ENCODE data around the gene LACTB. TPM values are rescaled to one million over a fixed set of nuclear protein-coding genes. Genes with fewer than 3 reads are reported as not detected.

The LACTB gene
- polyA plus RNA-seq, 1 experiment, result 51.1 TPM

DNA sequence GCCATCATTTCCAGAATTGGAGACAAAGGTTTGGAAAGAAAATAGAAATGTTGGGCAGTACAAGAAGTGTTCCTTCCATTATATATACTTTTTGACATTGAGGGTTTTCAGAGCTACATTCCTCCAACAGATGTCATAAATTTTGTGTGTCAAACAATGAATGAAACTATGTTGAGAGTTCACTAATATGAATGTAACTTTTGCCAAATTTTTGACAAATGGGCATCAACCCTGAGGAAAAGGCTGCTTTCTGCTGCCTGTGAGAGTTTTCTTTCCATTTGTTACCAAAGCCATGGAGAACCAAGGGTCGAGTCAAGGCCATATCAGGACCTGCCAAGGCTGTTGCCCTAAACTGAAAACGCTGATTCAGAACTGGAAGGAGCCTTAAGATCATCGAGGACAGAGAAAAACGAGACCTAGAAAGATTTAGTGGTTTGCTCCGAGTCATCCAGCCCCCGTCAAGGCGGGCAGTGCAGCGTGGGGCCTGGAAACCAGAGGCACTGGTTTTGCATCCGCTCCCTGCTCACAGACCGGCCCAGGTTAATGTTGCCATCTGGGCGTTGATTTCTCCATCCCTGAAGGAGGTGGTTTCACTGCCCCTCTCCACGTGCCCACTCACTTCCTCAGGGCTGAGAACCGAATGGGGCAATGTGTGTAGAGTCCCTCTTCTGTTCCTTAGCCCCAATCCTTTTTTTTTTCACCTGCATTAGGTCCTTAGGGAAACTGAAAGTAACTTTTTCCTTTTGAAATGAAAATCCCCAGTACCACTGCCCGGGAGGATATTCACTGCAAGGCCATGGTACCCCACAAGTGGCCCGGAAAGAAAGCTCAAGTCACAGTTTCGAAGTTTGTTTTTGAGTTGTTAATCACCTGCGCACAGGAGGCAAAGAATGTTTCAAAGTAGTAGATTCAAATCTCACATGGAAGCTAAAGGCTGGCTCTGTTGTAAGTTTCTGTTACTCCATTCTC, 46.4 kb upstream of the LACTB start:
- CTCF ChIA-PET, result interaction anchor here (1.1 to 1.2 kb wide), 2 partner anchors 18 to 28 kb away, joined by 3 read pairs; no protein-coding TSS in a partner anchor
- POLR2A ChIA-PET, result interaction anchor here (0.8 to 1.4 kb wide), 3 partner anchors 12 to 24 kb away, joined by 3 to 5 read pairs (median 3); no protein-coding TSS in a partner anchor
- no peak overlapping the region for H3K4me3 ChIP-seq (ENCODE audit: low read depth, low read length)
- TF ChIP-seq, protein P1, sequence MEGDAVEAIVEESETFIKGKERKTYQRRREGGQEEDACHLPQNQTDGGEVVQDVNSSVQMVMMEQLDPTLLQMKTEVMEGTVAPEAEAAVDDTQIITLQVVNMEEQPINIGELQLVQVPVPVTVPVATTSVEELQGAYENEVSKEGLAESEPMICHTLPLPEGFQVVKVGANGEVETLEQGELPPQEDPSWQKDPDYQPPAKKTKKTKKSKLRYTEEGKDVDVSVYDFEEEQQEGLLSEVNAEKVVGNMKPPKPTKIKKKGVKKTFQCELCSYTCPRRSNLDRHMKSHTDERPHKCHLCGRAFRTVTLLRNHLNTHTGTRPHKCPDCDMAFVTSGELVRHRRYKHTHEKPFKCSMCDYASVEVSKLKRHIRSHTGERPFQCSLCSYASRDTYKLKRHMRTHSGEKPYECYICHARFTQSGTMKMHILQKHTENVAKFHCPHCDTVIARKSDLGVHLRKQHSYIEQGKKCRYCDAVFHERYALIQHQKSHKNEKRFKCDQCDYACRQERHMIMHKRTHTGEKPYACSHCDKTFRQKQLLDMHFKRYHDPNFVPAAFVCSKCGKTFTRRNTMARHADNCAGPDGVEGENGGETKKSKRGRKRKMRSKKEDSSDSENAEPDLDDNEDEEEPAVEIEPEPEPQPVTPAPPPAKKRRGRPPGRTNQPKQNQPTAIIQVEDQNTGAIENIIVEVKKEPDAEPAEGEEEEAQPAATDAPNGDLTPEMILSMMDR (IDR thresholded peaks at IDR 0.05; ENCODE audit: low read depth, low read length), result no peak
- H3K27ac ChIP-seq (ENCODE audit: low read depth, low read length), result peak overlapping the region; percentile 54
- DNase-seq (ENCODE audit: low read depth, low spot score), result no peak
- no peaks in the 10 kb centered on the region for H3K9me3 ChIP-seq (ENCODE audit: control insufficient read depth, insufficient read depth, low read length)
- H3K27me3 ChIP-seq (ENCODE audit: control insufficient read depth, insufficient read depth, low read length), result no peaks in the 10 kb centered on the region

DNA sequence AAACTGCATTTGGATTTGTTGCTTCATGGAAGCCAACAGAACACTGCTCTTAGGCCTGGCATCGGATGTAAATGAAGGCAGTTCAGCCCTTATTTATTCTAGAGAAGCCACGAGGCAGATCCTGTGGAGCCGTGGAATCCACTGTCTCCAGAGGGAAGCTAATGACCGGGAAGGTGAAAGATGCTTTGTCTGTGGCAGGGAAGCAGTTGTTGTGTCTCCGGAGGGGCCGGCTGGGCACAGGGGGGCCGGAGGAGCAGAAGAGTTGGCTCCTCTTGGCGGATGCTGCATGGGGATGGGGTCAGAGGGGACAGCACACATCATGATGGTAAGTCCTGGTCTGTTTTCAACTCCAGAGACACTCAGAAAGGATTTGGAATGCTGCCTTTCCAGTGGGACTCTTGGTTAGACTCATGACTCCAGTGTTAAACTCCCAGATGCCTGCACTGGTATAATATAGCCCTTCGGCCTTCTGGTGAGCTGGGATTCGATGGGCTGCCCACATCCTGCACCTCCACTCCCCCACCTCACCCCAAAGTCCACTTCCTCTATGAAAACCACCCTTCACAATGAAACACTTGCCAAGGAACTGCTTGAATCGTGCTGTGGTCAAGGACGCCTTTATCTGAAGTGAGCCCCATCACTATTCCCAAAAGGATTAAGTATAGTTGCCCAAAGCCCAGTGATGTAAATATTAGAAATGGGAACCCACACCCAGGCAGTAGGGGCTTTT, 45.5 kb upstream of the LACTB start:
- DNase-seq (ENCODE audit: low read depth, low spot score), result no peak

GRCh38 chr15:63076714-63077046, 45.0 kb upstream of the LACTB start:
- DNase-seq (ENCODE audit: low read depth, low spot score), result no peak
- Histone ChIP-seq H3K27me3 (ENCODE audit: control insufficient read depth, insufficient read depth, low read length) (no peaks in the 10 kb centered on the region), H3K27ac (ENCODE audit: low read depth, low read length) (no peak overlapping the region), H3K9me3 (ENCODE audit: control insufficient read depth, insufficient read depth, low read length) (no peaks in the 10 kb centered on the region), H3K4me3 (ENCODE audit: low read depth, low read length) (no peak overlapping the region)
- ChIA-PET CTCF (interaction anchor here (0.9 kb wide), 1 partner anchor 17 kb away, joined by 3 read pairs; no protein-coding TSS in a partner anchor), POLR2A (interaction anchor here (1.0 kb wide), 1 partner anchor 13 kb away, joined by 3 read pairs; no protein-coding TSS in a partner anchor)
- TF ChIP-seq, protein P1 (IDR thresholded peaks at IDR 0.05; ENCODE audit: low read depth, low read length), result no peak

More for the DNA sequence above, 45.5 kb upstream of the LACTB start:
- Histone ChIP-seq H3K27ac (ENCODE audit: low read depth, low read length) (peak overlapping the region; percentile 11), H3K4me3 (ENCODE audit: low read depth, low read length) (no peak overlapping the region), H3K9me3 (ENCODE audit: control insufficient read depth, insufficient read depth, low read length) (no peaks in the 10 kb centered on the region), H3K27me3 (ENCODE audit: control insufficient read depth, insufficient read depth, low read length) (no peaks in the 10 kb centered on the region)
- CTCF ChIA-PET, result interaction anchor here (0.9 kb wide), 1 partner anchor 18 kb away, joined by 3 read pairs; no protein-coding TSS in a partner anchor
- TF ChIP-seq, protein P1 (IDR thresholded peaks at IDR 0.05; ENCODE audit: low read depth, low read length), result no peak
- POLR2A ChIA-PET, result interaction anchor here (1.0 kb wide), 2 partner anchors 11 to 13 kb away, joined by 3 read pairs; no protein-coding TSS in a partner anchor

GRCh38 chr15:63077952-63078351, 43.7 kb upstream of the LACTB start:
- H3K27me3 ChIP-seq (ENCODE audit: control insufficient read depth, insufficient read depth, low read length), result no peaks in the 10 kb centered on the region
- no peak overlapping the region for H3K4me3 ChIP-seq (ENCODE audit: low read depth, low read length)
- ChIA-PET CTCF (interaction anchor here (1.4 to 1.6 kb wide), 2 partner anchors 16 to 30 kb away, joined by 3 to 8 read pairs; no protein-coding TSS in a partner anchor), POLR2A (no interaction called here)
- TF ChIP-seq, protein P1 (IDR thresholded peaks at IDR 0.05; ENCODE audit: low read depth, low read length), result no peak
- no peaks in the 10 kb centered on the region for H3K9me3 ChIP-seq (ENCODE audit: control insufficient read depth, insufficient read depth, low read length)
- no peak for DNase-seq (ENCODE audit: low read depth, low spot score)
- no peak overlapping the region for H3K27ac ChIP-seq (ENCODE audit: low read depth, low read length)

All from AG04450 (cell line).